Lower leg skin (tissue), 3 donors: ENCODE results near the gene FMNL3.

Experiments
- CTCF ChIP-seq, 3 donors: fragments of 450-650 bp; IDR thresholded peaks; one replicate each; pipeline ENCODE4 v1.5.1; 2016; ENCODE audit warnings: antibody characterized with exemption in 3 of 3, mild to moderate bottlenecking in 3 of 3, moderate library complexity in 2 of 3
- POLR2A ChIP-seq, 2 donors: fragments of 450-650 bp; IDR thresholded peaks; one replicate each; pipeline ENCODE4 v1.6.1; 2016 to 2017; ENCODE audit warnings: antibody characterized with exemption in 2 of 2, mild to moderate bottlenecking in 1 of 2, moderate library complexity in 1 of 2

GRCh38 chr12:49741882-49742620 lies 34.8 kb upstream of the FMNL3 start:
- TF ChIP-seq CTCF (IDR thresholded peaks at IDR 0.05) (no peak), POLR2A (IDR thresholded peaks at IDR 0.05) (no peak)
